H1 (cell line): ENCODE measurements around the gene ERCC6. TPM values are rescaled to one million over a fixed set of nuclear protein-coding genes. Genes with fewer than 3 reads are reported as not detected.

Experiments
- CTCF ChIA-PET: fragments of 300-600 bp; sonication (Branson Sonifier 250); formaldehyde crosslinking; loops from one replicate; lab custom pipeline; 2021; ENCODE audit not compliant: partially characterized antibody; lab: Charles Lee
- POLR2A ChIA-PET: fragments of 300-600 bp; sonication (Branson Sonifier 250); formaldehyde crosslinking; loops from one replicate; lab custom pipeline; 2021; ENCODE audit warnings: inconsistent platforms; ENCODE audit not compliant: partially characterized antibody; lab: Charles Lee
- DNase-seq, 2 experiments: peaks; one replicate each; pipeline versions ENCODE4 v3.0.0 to v3.0.0-alpha.2; 2010 to 2022; ENCODE audit warnings: low spot score in 2 of 2, low read depth in 1 of 2, mixed read lengths in 1 of 2
- FAIRE-seq: peaks from 2 replicates; lab custom pipeline; 2011; peaks lifted over from hg19 to GRCh38; lab: Jason Lieb, UNC
- H2AFZ ChIP-seq: 2 replicates; pipeline ENCODE4 v1.8.1; 2012; ENCODE audit warnings: low read length, inconsistent platforms
- H2AK5ac ChIP-seq: 2 replicates; pipeline ENCODE4 v1.6.1; 2013; ENCODE audit warnings: low read depth, low read length
- H2BK120ac ChIP-seq: replicated peaks from 2 replicates; pipeline ENCODE3; 2013; ENCODE audit warnings: low read depth, low read length, inconsistent platforms
- H2BK12ac ChIP-seq: 2 replicates; pipeline ENCODE4 v1.6.1; 2013; ENCODE audit warnings: low read depth, low read length
- H2BK15ac ChIP-seq: 2 replicates; pipeline ENCODE4 v1.6.1; 2013; ENCODE audit warnings: low read length
- H2BK20ac ChIP-seq: 2 replicates; pipeline ENCODE4 v1.6.1; 2013; ENCODE audit warnings: low read length
- H2BK5ac ChIP-seq: 2 replicates; pipeline ENCODE4 v1.6.1; 2013; ENCODE audit warnings: low read depth, low read length
- H3K14ac ChIP-seq: 2 replicates; pipeline ENCODE4 v1.6.1; 2013; ENCODE audit warnings: inconsistent platforms; ENCODE audit not compliant: insufficient read length
- H3K18ac ChIP-seq: 2 replicates; pipeline ENCODE4 v1.6.1; 2013; ENCODE audit warnings: low read length; ENCODE audit errors: extremely low read depth
- H3K23ac ChIP-seq: 2 replicates; pipeline ENCODE4 v1.6.1; 2013; ENCODE audit warnings: inconsistent platforms; ENCODE audit not compliant: insufficient read length
- H3K23me2 ChIP-seq: 2 replicates; pipeline ENCODE4 v1.6.1; 2013; ENCODE audit warnings: low read depth, low read length
- H3K27ac ChIP-seq: 2 replicates; pipeline ENCODE4 v1.6.1; 2011; ENCODE audit warnings: low read depth, low read length, inconsistent platforms
- H3K27me3 ChIP-seq, 4 experiments: replicated peaks in 1 of 4; 1 replicate in 1 of 4; 2 replicates in 3 of 4; pipeline versions ENCODE4 v1.6.1 to v1.8.1; 2011 to 2013; ENCODE audit warnings: low read length in 3 of 4, mild to moderate bottlenecking in 3 of 4, inconsistent platforms in 2 of 4, mixed read lengths in 2 of 4, moderate library complexity in 1 of 4; ENCODE audit not compliant: control insufficient read depth in 3 of 4, insufficient read depth in 3 of 4; ENCODE audit errors: extremely low read depth in 1 of 4
- H3K36me3 ChIP-seq, 4 experiments: 2 replicates each; pipeline versions ENCODE4 v1.6.1 to v1.8.1; 2011 to 2013; ENCODE audit warnings: mild to moderate bottlenecking in 4 of 4, low read length in 3 of 4, moderate library complexity in 2 of 4, control low read depth in 1 of 4, inconsistent platforms in 1 of 4; ENCODE audit not compliant: insufficient read depth in 4 of 4, control insufficient read depth in 2 of 4
- H3K4ac ChIP-seq: replicated peaks from 2 replicates; pipeline ENCODE3; 2013; ENCODE audit warnings: low read length, low read depth, mixed read lengths, inconsistent platforms; ENCODE audit not compliant: insufficient read length
- H3K4me1 ChIP-seq, 4 experiments: replicated peaks in 1 of 4; 1 replicate in 1 of 4; 2 replicates in 3 of 4; pipeline versions ENCODE4 v1.6.1 to v1.8.1; 2011 to 2013; ENCODE audit warnings: low read length in 3 of 4, inconsistent platforms in 2 of 4, mixed read lengths in 1 of 4; ENCODE audit not compliant: insufficient read depth in 4 of 4, control insufficient read depth in 3 of 4
- H3K4me2 ChIP-seq, 2 experiments: 2 replicates each; pipeline versions ENCODE4 v1.6.1 to v1.8.1; 2011 to 2013; ENCODE audit warnings: low read depth in 2 of 2, low read length in 2 of 2, control low read depth in 1 of 2, inconsistent platforms in 1 of 2, mild to moderate bottlenecking in 1 of 2; ENCODE audit not compliant: insufficient read depth in 1 of 2
- H3K4me3 ChIP-seq, 4 experiments: fragments of 200-600, 300-600 bp in 1 of 4; sonication (generic), shearing (Covaris generic), sonication (Bioruptor Twin) in 1 of 4; 2 replicates each; pipeline versions ENCODE4 v1.5.1 to v1.8.1; 2011 to 2016; ENCODE audit warnings: low read length in 4 of 4, low read depth in 3 of 4, control low read depth in 2 of 4, inconsistent platforms in 2 of 4, mild to moderate bottlenecking in 2 of 4, mixed read lengths in 1 of 4, moderate library complexity in 1 of 4; ENCODE audit not compliant: insufficient read depth in 2 of 4; ENCODE audit errors: extremely low read depth in 1 of 4
- H3K56ac ChIP-seq: replicated peaks from 2 replicates; pipeline ENCODE3; 2013; ENCODE audit warnings: low read depth, mild to moderate bottlenecking, mixed read lengths, low read length, inconsistent platforms; ENCODE audit not compliant: insufficient read length
- H3K79me1 ChIP-seq: 2 replicates; pipeline ENCODE4 v1.6.1; 2013; ENCODE audit warnings: low read depth, low read length, control low read depth
- H3K79me2 ChIP-seq, 2 experiments: 2 replicates each; pipeline versions ENCODE4 v1.6.1 to v1.8.1; 2012 to 2013; ENCODE audit warnings: low read length in 2 of 2, mild to moderate bottlenecking in 2 of 2, inconsistent platforms in 1 of 2; ENCODE audit not compliant: insufficient read depth in 2 of 2, control insufficient read depth in 1 of 2
- H3K9ac ChIP-seq, 4 experiments: replicated peaks in 1 of 4; 1 replicate in 1 of 4; 2 replicates in 3 of 4; pipeline versions ENCODE4 v1.6.1 to v1.8.1; 2011 to 2013; ENCODE audit warnings: low read depth in 3 of 4, low read length in 3 of 4, control low read depth in 2 of 4, mild to moderate bottlenecking in 2 of 4, moderate library complexity in 2 of 4, inconsistent platforms in 1 of 4; ENCODE audit errors: extremely low read depth in 1 of 4
- H3K9me3 ChIP-seq, 2 experiments: 2 replicates each; pipeline versions ENCODE4 v1.6.1 to v1.8.1; 2012 to 2013; ENCODE audit warnings: mild to moderate bottlenecking in 2 of 2, moderate library complexity in 2 of 2, control low read depth in 1 of 2, inconsistent platforms in 1 of 2, low read depth in 1 of 2, low read length in 1 of 2, mixed read lengths in 1 of 2; ENCODE audit not compliant: insufficient read depth in 2 of 2
- H4K20me1 ChIP-seq, 2 experiments: replicated peaks in 1 of 2; 2 replicates each; pipeline versions ENCODE3 to v1.8.1; 2011 to 2013; ENCODE audit warnings: inconsistent platforms in 2 of 2, low read length in 2 of 2, mild to moderate bottlenecking in 1 of 2; ENCODE audit not compliant: insufficient read depth in 2 of 2, control insufficient read depth in 1 of 2
- H4K5ac ChIP-seq: 2 replicates; pipeline ENCODE4 v1.6.1; 2013; ENCODE audit warnings: low read length, low read depth, mixed read lengths, inconsistent platforms; ENCODE audit not compliant: insufficient read length
- H4K8ac ChIP-seq: 2 replicates; pipeline ENCODE4 v1.8.0; 2013; ENCODE audit warnings: mild to moderate bottlenecking, moderate library complexity, low read length, inconsistent platforms; ENCODE audit not compliant: insufficient read depth; ENCODE audit errors: extremely low read depth
- H4K91ac ChIP-seq: replicated peaks from 2 replicates; pipeline ENCODE3; 2013; ENCODE audit warnings: low read length, mixed read lengths, inconsistent platforms; ENCODE audit not compliant: insufficient read length
- BCL11A ChIP-seq, 2 experiments: IDR thresholded peaks; one replicate each; pipeline ENCODE4 v1.6.1; 2011; ENCODE audit warnings: low read depth in 2 of 2, low read length in 2 of 2, mild to moderate bottlenecking in 2 of 2
- EP300 ChIP-seq, 2 experiments: IDR thresholded peaks; 1 replicate in 1 of 2; 2 replicates in 1 of 2; pipeline ENCODE4 v1.6.1; 2011 to 2012; ENCODE audit warnings: low read depth in 2 of 2, low read length in 2 of 2, mild to moderate bottlenecking in 2 of 2, borderline replicate concordance in 1 of 2, inconsistent platforms in 1 of 2, moderate library complexity in 1 of 2
- KDM4A ChIP-seq: IDR thresholded peaks from one replicate; pipeline ENCODE4 v1.7.1; 2012; ENCODE audit warnings: low read depth, mild to moderate bottlenecking, moderate library complexity, low read length, inconsistent platforms; ENCODE audit not compliant: severe bottlenecking
- KDM5A ChIP-seq: fragments of 200-600 bp; IDR thresholded peaks from 2 replicates; pipeline ENCODE4 v1.7.1; 2012; ENCODE audit warnings: mild to moderate bottlenecking, low read length, inconsistent platforms, mixed read lengths
- RNF2 ChIP-seq: fragments of 200-900, 300-1000 bp; sonication (generic); IDR thresholded peaks from 2 replicates; pipeline ENCODE4 v1.7.1; 2016; ENCODE audit warnings: borderline replicate concordance, low read depth, mild to moderate bottlenecking, antibody characterized with exemption, low read length; ENCODE audit not compliant: poor library complexity, severe bottlenecking; ENCODE audit errors: missing control alignments
- SIN3A ChIP-seq, 2 experiments: IDR thresholded peaks in 1 of 2; conservative IDR thresholded peaks in 1 of 2; 2 replicates each; pipeline ENCODE4 v1.6.1; 2011 to 2012; ENCODE audit warnings: low read length in 2 of 2, improper control_type of control experiment in 1 of 2, low read depth in 1 of 2, mild to moderate bottlenecking in 1 of 2
- WGBS, 2 experiments: shearing (Covaris generic) in 1 of 2; methylation state at CpG; one replicate each; pipeline versions ENCODE4 v1.1.6 to v1.1.7; 2013 to 2015; ENCODE audit warnings: low lambda C conversion rate in 2 of 2, mixed read lengths in 2 of 2, inconsistent platforms in 1 of 2, low coverage in 1 of 2, missing lambda C conversion rate in 1 of 2; ENCODE audit not compliant: insufficient replicate concordance in 2 of 2, insufficient coverage in 1 of 2, insufficient read length in 1 of 2; ENCODE audit errors: extremely low coverage in 1 of 2, missing lambda C conversion rate in 1 of 2; 5-methylcytosine and 5-hydroxymethylcytosine counted together
- polyA plus RNA-seq, 7 experiments: library from polyadenylated mRNA; depleted of rRNA in 3 of 7; stranded (reverse) in 5 of 7; unstranded in 2 of 7; fragments of >200 nt in 5 of 7; fragments of 200-250 nt in 2 of 7; gene quantifications; 1 replicate in 5 of 7; 2 replicates in 1 of 7; 4 replicates in 1 of 7; pipeline versions ENCODE4 v1.2.1 to v1.2.3, GENCODE V29; 2011 to 2013; ENCODE audit warnings: missing spikeins in 2 of 7, mixed read lengths in 2 of 7
- total RNA-seq: library from RNA; stranded (reverse); fragmentation: NEBNext Ultra II Directional; extraction: Animal tissue kit (Norgen Biotek cat#: 25700); gene quantifications from 2 replicates; pipeline ENCODE4 v1.2.1, GENCODE V29; 2021
- TF ChIP-seq, protein P1 (sequence below): IDR thresholded peaks from 2 replicates; pipeline ENCODE4 v1.6.1; 2012; ENCODE audit warnings: inconsistent platforms

The ERCC6 gene
- total and polyA plus RNA-seq, 2 of the 8 experiments (the other 6 are each of a cell fraction or from before 2014, with no cell fraction given), result 4.1 to 11.9 TPM

DNA sequence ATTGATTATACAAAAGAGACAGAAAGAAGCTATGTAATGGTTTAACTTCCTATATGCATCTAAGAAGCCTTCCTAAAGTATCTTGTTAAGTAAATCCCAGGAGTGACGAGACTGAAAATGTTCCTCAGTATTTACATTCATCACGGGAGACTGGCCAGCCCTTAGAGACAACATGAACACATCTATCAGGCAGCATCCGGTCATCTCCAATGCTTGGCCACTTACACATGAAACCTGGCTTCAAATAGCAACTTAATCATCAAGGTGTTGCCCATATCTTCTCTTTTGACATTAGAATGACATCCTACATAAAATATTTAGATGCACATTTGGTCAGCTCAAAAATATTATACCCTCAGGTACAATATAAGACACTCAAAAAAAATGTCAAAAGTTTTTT is 33.8 kb downstream of the ERCC6 start:
- H3K4ac ChIP-seq, result no peak overlapping the region
- no peaks in the 10 kb centered on the region for H3K36me3 ChIP-seq
- no peak overlapping the region for H3K9ac ChIP-seq
- H3K14ac ChIP-seq, result no peak overlapping the region
- H3K4me3 ChIP-seq, result no peak overlapping the region
- no peak overlapping the region for H2AFZ ChIP-seq
- TF ChIP-seq KDM4A (no peak), RNF2 (no peak), EP300 (IDR thresholded peaks at IDR 0.05; ENCODE audit: borderline replicate concordance in 1 of 2, low read depth in 2 of 2, low read length in 2 of 2) (no peak), SIN3A (conservative IDR thresholded peaks at IDR 0.05 in 1 of 2, IDR thresholded peaks at IDR 0.05 in 1 of 2; ENCODE audit: low read depth in 1 of 2, low read length in 2 of 2) (no peak), BCL11A (IDR thresholded peaks at IDR 0.05; ENCODE audit: low read depth in 2 of 2, low read length in 2 of 2) (no peak), KDM5A (no peak)
- TF ChIP-seq, protein P1, sequence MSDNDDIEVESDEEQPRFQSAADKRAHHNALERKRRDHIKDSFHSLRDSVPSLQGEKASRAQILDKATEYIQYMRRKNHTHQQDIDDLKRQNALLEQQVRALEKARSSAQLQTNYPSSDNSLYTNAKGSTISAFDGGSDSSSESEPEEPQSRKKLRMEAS, result no peak
- no peak overlapping the region for H3K56ac ChIP-seq
- H3K9me3 ChIP-seq, result no peaks in the 10 kb centered on the region
- no peaks in the 10 kb centered on the region for H3K79me1 ChIP-seq
- CTCF ChIA-PET, result interaction anchor here (0.7 to 1.2 kb wide), 5 partner anchors 14 to 344 kb away, joined by 3 to 7 read pairs (median 3); no protein-coding TSS in a partner anchor
- no peak overlapping the region for H4K8ac ChIP-seq
- H2BK5ac ChIP-seq, result no peak overlapping the region
- no peak overlapping the region for H3K4me2 ChIP-seq
- H3K23me2 ChIP-seq, result no peaks in the 10 kb centered on the region
- POLR2A ChIA-PET, result no interaction called here
- H2AK5ac ChIP-seq, result no peak overlapping the region
- FAIRE-seq, result no peak
- H4K91ac ChIP-seq, result no peak overlapping the region
- H2BK120ac ChIP-seq, result no peak overlapping the region
- no peaks in the 10 kb centered on the region for H3K4me1 ChIP-seq
- H3K18ac ChIP-seq, result no peak overlapping the region
- H3K23ac ChIP-seq, result no peak overlapping the region
- H2BK15ac ChIP-seq, result no peak overlapping the region
- H4K5ac ChIP-seq, result no peak overlapping the region
- H2BK20ac ChIP-seq, result no peak overlapping the region
- no peaks in the 10 kb centered on the region for H3K27me3 ChIP-seq
- 80% methylated on average over 3 of the region's 3 CpGs; no CpG with 5 or more reads in 1 of the 2 experiments for WGBS, 2 experiments
- H4K20me1 ChIP-seq, result no peaks in the 10 kb centered on the region
- no peak overlapping the region for H2BK12ac ChIP-seq
- no peak for DNase-seq
- no peak overlapping the region for H3K27ac ChIP-seq
- no peaks in the 10 kb centered on the region for H3K79me2 ChIP-seq
